ENCODE results near the gene BEGAIN.

The BEGAIN gene

GRCh38 chr14:100539766-100540140, 47.5 kb downstream of the BEGAIN start:
- no peak for DNase-seq (ENCODE audit: low read depth in 1 of 2, low spot score in 1 of 2)

GRCh38 chr14:100539003-100539660, 48.1 kb downstream of the BEGAIN start:
- no peak for DNase-seq (ENCODE audit: low read depth in 1 of 2, low spot score in 1 of 2)

GRCh38 chr14:100538351-100539002, 48.7 kb downstream of the BEGAIN start:
- no peak for DNase-seq (ENCODE audit: low read depth in 1 of 2, low spot score in 1 of 2)

DNA sequence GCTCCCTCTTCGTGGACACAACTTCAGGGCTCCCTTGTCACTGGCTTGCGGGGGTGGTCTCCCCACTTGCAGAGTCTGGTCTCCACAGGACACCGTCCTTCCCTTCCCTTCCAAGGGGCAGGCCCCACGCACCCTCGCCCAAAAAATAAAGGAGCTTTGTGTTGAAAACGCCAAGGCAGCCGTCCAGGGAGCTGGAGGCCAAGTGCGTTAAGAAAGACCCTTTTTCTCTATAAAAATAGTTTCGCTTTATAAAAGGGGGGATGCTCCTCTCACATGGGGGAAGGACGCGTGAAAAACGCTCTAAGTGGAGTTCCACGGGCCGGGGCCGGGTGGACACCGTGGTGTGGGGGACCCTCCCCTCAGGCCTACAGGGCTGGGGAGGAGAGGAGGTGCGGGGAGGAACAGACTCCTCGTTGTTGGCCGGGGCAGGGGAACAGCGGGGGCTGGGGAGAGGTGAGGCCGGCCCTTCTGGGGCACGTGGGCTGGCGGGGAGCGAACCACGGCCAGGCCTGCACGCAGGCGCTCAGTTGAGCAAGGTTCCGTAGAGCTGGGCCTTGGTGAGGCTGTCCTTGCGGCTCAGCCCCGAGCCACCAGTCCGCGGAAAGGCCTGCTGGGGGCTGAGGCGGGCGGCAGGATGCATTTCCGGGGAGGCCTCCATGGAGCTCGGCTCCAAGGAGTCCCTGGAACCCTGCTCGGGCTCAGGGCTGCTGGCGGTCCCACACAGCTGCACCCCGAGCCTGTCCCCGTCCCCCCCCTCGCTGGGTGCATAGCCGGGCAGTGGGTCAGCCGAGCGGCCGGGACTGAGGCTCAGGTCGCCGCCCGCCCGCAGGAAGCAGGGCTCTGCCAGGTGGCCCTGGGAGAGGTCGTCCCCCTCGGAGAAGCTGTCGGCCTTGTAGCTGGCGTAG, 49.5 kb downstream of the BEGAIN start:
- no peak for DNase-seq (ENCODE audit: low read depth in 1 of 2, low spot score in 1 of 2)

DNA sequence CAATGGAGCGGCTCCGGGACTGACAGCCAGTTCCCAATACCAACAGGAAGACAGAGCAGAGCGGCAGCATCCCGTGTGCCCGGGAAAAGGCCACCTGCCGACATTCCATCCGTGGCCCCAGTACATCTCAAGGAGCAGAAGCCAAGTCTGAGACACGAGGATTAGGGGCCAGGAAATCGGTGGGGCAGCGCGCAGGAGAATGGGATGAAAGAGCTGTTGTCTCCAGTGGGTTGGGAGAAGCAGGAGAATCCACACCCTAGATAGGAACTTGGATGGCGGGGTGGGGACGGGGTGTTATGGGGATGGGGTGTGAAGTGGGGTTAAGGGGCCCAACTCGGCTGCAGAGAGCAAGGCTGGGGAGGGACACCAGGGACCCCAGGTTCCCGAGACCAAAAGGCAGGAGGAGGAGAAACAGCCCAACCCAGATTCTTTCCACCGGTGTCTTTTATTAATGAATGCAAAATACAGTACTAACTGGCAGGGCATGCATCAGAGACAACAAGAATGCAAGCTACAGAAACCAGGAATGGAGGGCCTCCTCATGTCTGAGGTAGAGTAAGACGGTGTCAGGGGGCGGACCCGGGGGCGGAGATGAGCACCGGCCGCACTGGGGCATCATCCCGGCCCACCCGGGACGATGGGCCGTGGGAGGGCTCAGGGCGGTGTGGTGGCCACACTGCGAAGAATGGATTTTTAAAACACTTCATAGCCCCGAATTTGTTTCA, 50.3 kb downstream of the BEGAIN start:
- no peak for DNase-seq (ENCODE audit: low read depth in 1 of 2, low spot score in 1 of 2)

- no peak for DNase-seq (ENCODE audit: low read depth in 1 of 2, low spot score in 1 of 2)
Observed at GRCh38 chr14:100536121-100536510, 51.1 kb downstream of the BEGAIN start.

DNA sequence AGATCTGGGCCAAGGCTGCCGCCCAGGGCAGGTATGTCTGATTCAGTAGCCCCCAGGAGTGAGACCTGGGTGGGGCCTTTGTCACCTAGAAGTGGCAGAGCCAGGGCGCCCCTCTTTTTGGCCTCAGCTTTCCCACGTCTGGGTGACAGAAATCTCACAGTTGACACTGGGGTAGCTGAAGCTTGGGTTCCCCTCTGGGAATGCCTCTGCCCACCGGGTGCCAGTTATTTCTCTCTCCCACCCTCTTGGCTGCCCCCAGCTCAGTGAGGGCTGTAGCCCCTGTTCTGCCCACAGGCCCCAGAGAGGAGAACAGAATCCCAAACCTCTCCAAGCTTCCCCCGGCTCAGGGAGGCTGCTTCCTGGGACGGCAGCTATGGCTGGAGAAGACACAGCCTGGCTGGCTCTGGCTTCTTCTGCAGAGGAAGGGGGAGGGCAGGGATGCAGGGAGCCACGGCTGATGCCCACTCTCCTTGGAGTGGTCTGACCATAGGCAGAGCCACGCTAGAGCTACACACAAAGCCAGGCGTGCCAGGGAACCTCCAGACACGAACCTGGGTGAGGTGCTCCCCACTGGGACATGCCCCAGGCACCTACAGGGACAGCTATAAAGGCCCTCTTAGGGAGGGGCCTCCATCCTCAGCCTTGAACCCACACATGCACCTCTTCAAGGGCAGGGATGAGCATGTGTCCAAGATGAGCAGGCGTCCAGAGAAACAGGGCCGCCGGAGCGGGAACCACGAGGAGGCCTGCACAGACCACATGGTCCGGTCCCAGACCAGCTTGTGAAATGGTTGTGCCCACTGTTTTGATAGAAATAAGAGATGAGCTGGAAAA, 51.7 kb downstream of the BEGAIN start:
- no peak for DNase-seq (ENCODE audit: low read depth in 1 of 2, low spot score in 1 of 2)

DNA sequence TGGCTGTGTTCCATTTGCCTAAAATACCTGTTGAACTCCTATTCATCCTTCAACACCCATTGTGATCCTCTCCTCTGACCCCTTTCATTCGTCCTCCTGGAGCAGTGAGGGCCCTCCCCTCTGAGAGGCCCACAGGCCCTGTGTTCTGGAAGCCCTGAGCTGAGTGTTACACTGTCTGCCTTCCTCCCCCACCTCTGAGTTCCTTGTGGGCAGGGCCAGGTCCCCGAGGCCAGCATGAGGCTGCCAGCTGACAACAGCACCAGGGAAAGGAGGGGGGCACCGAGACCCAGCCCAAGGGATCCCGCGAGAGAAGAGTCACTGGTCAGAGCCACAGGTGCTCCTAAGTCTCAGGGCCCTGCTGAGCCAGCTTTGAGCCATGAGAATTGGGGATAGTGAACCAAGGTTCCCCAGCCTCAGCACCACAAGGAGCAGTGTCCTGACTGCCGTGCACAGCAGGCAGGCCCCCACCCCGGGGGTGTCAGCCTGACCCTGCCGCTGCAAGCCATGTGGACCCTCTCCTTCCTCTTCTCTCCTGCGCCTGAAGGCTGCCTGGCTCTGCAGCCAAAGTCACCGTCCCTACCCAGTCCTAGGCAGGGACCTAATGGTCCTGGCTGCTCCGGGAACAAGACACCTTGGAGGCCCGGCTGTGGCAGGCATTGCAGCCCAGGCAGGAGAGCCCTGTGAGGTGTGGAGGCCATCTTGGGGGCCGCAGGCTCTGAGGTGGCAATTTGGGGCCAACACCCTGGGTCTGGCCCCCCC, 52.5 kb downstream of the BEGAIN start:
- DNase-seq (ENCODE audit: low read depth in 1 of 2, low spot score in 1 of 2): no peak

- DNase-seq (ENCODE audit: low read depth in 1 of 2, low spot score in 1 of 2): no peak
Observed at GRCh38 chr14:100533656-100534485, 53.3 kb downstream of the BEGAIN start.

GRCh38 chr14:100532906-100533655, 54.1 kb downstream of the BEGAIN start:
- no peak for DNase-seq (ENCODE audit: low read depth in 1 of 2, low spot score in 1 of 2)

DNA sequence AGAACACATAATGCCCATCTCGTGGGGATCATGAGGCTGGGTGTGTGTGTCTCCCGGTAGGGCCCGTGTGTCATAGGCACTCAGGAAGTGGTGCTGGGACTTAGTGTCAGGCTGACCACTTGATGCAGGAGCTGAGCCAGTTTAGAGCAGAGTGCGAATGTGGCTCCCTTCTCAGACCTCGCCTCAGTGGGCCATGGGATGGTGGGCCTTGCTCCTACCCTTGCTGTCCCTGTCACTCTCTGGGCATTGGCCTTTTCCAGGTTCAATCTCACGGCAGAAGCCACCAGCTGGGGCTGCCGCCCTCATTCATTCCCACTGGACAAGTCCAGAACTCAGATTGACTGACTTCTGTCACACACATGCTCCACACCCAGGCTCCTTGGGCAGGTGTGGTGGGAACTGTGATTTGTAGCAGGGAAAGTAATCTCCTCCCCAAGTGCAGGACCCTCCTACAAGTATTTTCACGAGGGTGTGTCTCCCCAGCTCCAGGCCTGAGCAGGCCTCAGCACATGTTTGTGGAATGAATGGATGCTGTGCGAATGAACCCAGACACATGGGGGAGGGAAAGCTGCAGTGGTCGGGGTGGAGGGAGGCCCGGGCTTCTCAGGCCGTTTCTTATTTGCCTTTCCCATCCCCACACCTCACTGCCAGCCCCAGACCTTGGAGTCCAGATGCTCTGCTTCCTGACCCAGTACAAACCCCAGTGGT, 54.9 kb downstream of the BEGAIN start:
- DNase-seq (ENCODE audit: low read depth in 1 of 2, low spot score in 1 of 2): no peak

DNA sequence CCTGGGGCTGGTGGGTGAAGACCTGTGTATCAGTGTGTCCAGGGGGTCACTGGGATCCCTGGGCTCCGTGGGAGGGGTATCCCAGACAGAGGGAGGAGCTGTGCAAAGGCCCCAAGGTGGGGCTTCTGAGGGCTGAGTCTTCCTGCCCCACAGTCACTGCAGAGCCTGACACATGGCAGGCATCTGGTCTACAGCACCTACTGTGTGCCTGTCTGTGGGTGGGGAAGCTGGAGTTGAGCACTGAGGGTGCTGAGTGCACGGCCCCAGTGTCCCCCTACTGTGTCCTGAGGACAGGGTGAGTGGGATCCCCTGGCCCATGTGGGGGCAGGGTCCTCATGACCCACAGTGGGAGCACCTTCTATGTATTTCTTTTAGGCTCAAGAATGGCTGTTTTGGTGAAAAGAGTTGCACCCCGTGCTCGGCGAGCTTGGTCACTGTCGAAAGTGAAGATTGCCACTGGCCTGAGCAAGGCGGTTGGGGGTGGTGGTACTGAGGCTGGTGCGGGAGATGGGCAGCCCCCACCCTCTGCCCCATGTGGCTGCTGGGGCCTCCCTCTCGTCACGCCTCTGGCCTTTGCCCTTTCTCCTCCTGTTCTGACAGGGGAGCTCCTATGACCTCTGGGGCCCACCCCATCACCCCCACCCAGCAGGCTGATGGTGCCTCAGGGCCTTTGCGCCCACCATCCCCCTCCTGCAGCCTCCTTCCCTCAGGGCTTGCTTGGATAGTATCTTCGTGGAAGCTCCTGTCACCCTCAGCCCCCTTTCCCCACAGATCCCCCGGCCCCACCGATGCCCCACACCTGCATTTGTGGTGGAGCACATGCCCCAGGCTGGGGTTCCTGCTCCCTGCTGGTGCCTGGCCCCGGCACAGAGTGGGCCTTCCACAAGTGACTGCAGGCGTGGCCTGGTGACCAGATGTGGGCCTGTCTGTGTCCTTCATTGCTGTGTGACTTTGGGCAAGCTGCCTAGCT, 55.8 kb downstream of the BEGAIN start:
- DNase-seq (ENCODE audit: low read depth in 1 of 2, low spot score in 1 of 2): no peak

DNA sequence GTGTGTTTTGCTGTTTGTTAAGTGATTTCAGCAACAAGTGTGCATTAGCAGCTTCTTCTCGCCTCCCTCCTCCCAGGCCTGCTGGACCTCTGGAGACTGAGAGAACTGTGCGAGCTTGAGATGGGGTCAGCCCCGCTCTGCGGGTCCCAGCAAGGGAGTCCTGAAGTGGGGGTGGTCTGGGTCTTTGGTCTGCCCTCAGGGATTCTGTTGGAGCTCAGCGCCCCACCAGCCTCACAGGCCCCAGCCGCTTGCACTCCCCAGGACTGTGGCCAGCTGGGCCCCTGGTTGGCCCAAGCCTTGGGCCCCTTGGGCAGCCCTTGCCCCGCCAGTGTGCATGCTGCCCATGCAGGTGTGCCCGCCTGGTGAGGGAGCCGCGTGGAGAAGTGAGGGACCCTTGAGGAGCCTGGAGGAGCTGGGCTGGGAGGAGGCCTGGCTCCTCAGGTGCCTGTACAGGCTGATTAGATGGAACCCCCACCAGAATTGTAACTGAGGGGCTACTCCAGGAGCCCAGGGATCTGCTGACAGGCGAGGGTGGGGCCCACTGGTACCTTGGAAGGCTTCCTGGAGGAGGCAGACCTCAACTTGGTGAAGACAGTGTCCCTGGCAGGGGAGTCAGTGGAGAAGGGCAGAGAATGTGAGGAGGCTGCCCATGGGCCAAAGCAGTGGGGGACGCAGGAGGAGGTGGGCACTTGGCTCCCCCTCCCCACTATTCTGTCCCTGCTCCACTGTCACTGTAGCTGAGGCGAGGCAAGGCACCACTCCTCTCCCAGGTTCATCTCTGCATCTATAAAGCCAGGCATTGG, 56.7 kb downstream of the BEGAIN start:
- no peak for DNase-seq (ENCODE audit: low read depth in 1 of 2, low spot score in 1 of 2)

GRCh38 chr14:100529561-100530031, 57.6 kb downstream of the BEGAIN start:
- DNase-seq (ENCODE audit: low read depth in 1 of 2, low spot score in 1 of 2): no peak

- DNase-seq (ENCODE audit: low read depth in 1 of 2, low spot score in 1 of 2): no peak
Observed at GRCh38 chr14:100528962-100529560, 58.2 kb downstream of the BEGAIN start.
